Neural cell (in vitro differentiated cells): Measurements from ENCODE around the gene HDAC4. TPM values are rescaled to one million over a fixed set of nuclear protein-coding genes. Genes with fewer than 3 reads are reported as not detected.

Experiments used
- H2AFZ ChIP-seq: fragments of 200-600, 300-800 bp; sonication (generic), shearing (Covaris generic); 2 replicates; pipeline ENCODE4 v1.6.0; 2014; ENCODE audit warnings: low read depth, mild to moderate bottlenecking, antibody characterized with exemption, low read length, moderate library complexity
- H3F3A ChIP-seq: fragments of 200-600 bp; shearing (Covaris generic); 2 replicates; pipeline ENCODE4 v1.6.1; 2016; ENCODE audit warnings: mild to moderate bottlenecking, moderate library complexity, mixed read lengths, antibody characterized with exemption, low read length; ENCODE audit not compliant: insufficient read depth, poor library complexity, severe bottlenecking
- H3K27ac ChIP-seq: fragments of 200-600, 300-800 bp; sonication (generic), shearing (Covaris generic); 2 replicates; pipeline ENCODE4 v1.5.1; 2014; ENCODE audit warnings: mild to moderate bottlenecking, low read length, moderate library complexity
- H3K27me3 ChIP-seq: fragments of 300-800, 200-600 bp; sonication (generic), shearing (Covaris generic); 2 replicates; pipeline ENCODE4 v1.6.0; 2014; ENCODE audit warnings: mild to moderate bottlenecking, low read depth, low read length, moderate library complexity; ENCODE audit not compliant: insufficient read depth
- H3K36me3 ChIP-seq: fragments of 300-800, 200-600 bp; sonication (generic), shearing (Covaris generic); 2 replicates; pipeline ENCODE4 v1.5.1; 2014; ENCODE audit warnings: mild to moderate bottlenecking, antibody characterized with exemption, low read length, moderate library complexity; ENCODE audit not compliant: insufficient read depth
- H3K4me2 ChIP-seq: fragments of 300-800, 200-600 bp; sonication (generic), shearing (Covaris generic); 2 replicates; pipeline ENCODE4 v1.6.0; 2014; ENCODE audit warnings: mild to moderate bottlenecking, low read length
- H3K4me3 ChIP-seq: fragments of 300-800, 200-600 bp; sonication (generic), shearing (Covaris generic); 2 replicates; pipeline ENCODE4 v1.5.1; 2014; ENCODE audit warnings: mild to moderate bottlenecking, low read length, moderate library complexity
- H3K79me2 ChIP-seq: fragments of 200-600 bp; shearing (Covaris generic); replicated peaks from 2 replicates; pipeline ENCODE4 v1.6.0; 2014; ENCODE audit warnings: mild to moderate bottlenecking, low read length, moderate library complexity; ENCODE audit not compliant: insufficient read depth
- H3K9ac ChIP-seq: fragments of 300-800, 200-600 bp; sonication (generic), shearing (Covaris generic); 2 replicates; pipeline ENCODE4 v1.6.1; 2016; ENCODE audit warnings: mild to moderate bottlenecking, low read length, mixed read lengths
- H3K9me2 ChIP-seq: fragments of 200-600 bp; shearing (Covaris generic); 2 replicates; pipeline ENCODE4 v1.6.1; 2016; ENCODE audit warnings: mild to moderate bottlenecking, low read length, mixed read lengths; ENCODE audit not compliant: insufficient read depth
- H3K9me3 ChIP-seq: fragments of 200-600, 300-800 bp; sonication (generic), shearing (Covaris generic); 2 replicates; pipeline ENCODE4 v1.6.1; 2016; ENCODE audit warnings: mild to moderate bottlenecking, mixed run types, low read length, moderate library complexity, mixed read lengths
- H4K20me1 ChIP-seq: fragments of 200-600 bp; shearing (Covaris generic); 2 replicates; pipeline ENCODE4 v1.6.1; 2016; ENCODE audit warnings: mild to moderate bottlenecking, mixed run types; ENCODE audit not compliant: insufficient read depth
- EP300 ChIP-seq: fragments of 450-650 bp; conservative IDR thresholded peaks from 2 replicates; pipeline ENCODE4 v1.6.1; 2014; ENCODE audit warnings: antibody characterized with exemption, mild to moderate bottlenecking, moderate library complexity; ENCODE audit not compliant: poor library complexity, severe bottlenecking
- EZH2 ChIP-seq: fragments of 200-600, 300-800 bp; shearing (Covaris generic), sonication (generic); IDR thresholded peaks from 2 replicates; pipeline ENCODE4 v1.6.1; 2014; ENCODE audit warnings: antibody characterized with exemption, low read length, borderline replicate concordance, mild to moderate bottlenecking; ENCODE audit not compliant: insufficient read depth, poor library complexity, severe bottlenecking
- MXI1 ChIP-seq: fragments of 450-650 bp; conservative IDR thresholded peaks from 2 replicates; pipeline ENCODE4 v1.6.1; 2014; ENCODE audit warnings: antibody characterized with exemption, mild to moderate bottlenecking; ENCODE audit not compliant: poor library complexity, severe bottlenecking
- POLR2AphosphoS5 ChIP-seq: IDR thresholded peaks from 2 replicates; pipeline ENCODE4 v1.6.1; 2012
- RAD21 ChIP-seq: fragments of 450-650 bp; conservative IDR thresholded peaks from 2 replicates; pipeline ENCODE4 v1.6.1; 2014; ENCODE audit warnings: antibody characterized with exemption, mild to moderate bottlenecking, moderate library complexity
- SMC3 ChIP-seq: fragments of 450-650 bp; conservative IDR thresholded peaks from 2 replicates; pipeline ENCODE4 v1.6.1; 2014; ENCODE audit warnings: antibody characterized with exemption, mild to moderate bottlenecking, moderate library complexity; ENCODE audit not compliant: poor library complexity
- TAF1 ChIP-seq: IDR thresholded peaks from 2 replicates; pipeline ENCODE4 v1.6.1; 2012; ENCODE audit warnings: low read depth
- polyA plus RNA-seq: library from polyadenylated mRNA; depleted of rRNA; stranded (reverse); fragments of >200 nt; gene quantifications from 2 replicates; pipeline ENCODE4 v1.2.3, GENCODE V29; 2014
- TF ChIP-seq, protein P1 (sequence below): fragments of 450-650 bp; IDR thresholded peaks from 2 replicates; pipeline ENCODE4 v1.5.1; 2014; ENCODE audit warnings: antibody characterized with exemption, mild to moderate bottlenecking, moderate library complexity; ENCODE audit not compliant: poor library complexity, severe bottlenecking
- TF ChIP-seq, protein P2 (sequence below): IDR thresholded peaks from 2 replicates; pipeline ENCODE4 v1.6.1; 2012; ENCODE audit warnings: borderline replicate concordance

The HDAC4 gene
- polyA plus RNA-seq, 1 donor from 2014 or later = 3.4 TPM

DNA sequence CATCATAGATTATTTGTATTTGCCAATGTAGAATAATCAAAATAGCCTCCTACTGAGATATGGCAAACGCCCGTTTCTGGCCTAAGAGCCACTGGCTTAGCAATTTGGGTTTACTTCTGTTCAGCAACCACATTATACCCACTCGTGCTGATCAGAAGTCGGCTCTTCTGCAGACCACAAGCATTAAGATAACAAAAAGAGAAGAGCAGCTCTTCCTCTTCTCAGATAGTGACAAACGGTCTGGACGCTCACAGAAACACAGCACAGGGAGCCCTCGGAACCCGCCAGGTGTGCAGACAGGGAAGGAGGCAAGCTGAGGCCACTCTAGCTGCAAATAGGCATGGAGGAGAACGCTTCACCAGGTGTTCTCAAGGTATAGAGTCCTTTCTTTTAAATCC is 164.0 kb downstream of the HDAC4 start:
- no peak for TF ChIP-seq EP300
- TF ChIP-seq, protein P1, sequence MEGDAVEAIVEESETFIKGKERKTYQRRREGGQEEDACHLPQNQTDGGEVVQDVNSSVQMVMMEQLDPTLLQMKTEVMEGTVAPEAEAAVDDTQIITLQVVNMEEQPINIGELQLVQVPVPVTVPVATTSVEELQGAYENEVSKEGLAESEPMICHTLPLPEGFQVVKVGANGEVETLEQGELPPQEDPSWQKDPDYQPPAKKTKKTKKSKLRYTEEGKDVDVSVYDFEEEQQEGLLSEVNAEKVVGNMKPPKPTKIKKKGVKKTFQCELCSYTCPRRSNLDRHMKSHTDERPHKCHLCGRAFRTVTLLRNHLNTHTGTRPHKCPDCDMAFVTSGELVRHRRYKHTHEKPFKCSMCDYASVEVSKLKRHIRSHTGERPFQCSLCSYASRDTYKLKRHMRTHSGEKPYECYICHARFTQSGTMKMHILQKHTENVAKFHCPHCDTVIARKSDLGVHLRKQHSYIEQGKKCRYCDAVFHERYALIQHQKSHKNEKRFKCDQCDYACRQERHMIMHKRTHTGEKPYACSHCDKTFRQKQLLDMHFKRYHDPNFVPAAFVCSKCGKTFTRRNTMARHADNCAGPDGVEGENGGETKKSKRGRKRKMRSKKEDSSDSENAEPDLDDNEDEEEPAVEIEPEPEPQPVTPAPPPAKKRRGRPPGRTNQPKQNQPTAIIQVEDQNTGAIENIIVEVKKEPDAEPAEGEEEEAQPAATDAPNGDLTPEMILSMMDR = no peak
- TF ChIP-seq RAD21 = no peak
- no peak for TF ChIP-seq TAF1
- TF ChIP-seq, protein P2, sequence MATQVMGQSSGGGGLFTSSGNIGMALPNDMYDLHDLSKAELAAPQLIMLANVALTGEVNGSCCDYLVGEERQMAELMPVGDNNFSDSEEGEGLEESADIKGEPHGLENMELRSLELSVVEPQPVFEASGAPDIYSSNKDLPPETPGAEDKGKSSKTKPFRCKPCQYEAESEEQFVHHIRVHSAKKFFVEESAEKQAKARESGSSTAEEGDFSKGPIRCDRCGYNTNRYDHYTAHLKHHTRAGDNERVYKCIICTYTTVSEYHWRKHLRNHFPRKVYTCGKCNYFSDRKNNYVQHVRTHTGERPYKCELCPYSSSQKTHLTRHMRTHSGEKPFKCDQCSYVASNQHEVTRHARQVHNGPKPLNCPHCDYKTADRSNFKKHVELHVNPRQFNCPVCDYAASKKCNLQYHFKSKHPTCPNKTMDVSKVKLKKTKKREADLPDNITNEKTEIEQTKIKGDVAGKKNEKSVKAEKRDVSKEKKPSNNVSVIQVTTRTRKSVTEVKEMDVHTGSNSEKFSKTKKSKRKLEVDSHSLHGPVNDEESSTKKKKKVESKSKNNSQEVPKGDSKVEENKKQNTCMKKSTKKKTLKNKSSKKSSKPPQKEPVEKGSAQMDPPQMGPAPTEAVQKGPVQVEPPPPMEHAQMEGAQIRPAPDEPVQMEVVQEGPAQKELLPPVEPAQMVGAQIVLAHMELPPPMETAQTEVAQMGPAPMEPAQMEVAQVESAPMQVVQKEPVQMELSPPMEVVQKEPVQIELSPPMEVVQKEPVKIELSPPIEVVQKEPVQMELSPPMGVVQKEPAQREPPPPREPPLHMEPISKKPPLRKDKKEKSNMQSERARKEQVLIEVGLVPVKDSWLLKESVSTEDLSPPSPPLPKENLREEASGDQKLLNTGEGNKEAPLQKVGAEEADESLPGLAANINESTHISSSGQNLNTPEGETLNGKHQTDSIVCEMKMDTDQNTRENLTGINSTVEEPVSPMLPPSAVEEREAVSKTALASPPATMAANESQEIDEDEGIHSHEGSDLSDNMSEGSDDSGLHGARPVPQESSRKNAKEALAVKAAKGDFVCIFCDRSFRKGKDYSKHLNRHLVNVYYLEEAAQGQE = no peak
- TF ChIP-seq MXI1 = no peak
- no peak for TF ChIP-seq EZH2
- no peak for TF ChIP-seq POLR2AphosphoS5
- no peak for TF ChIP-seq SMC3
- Histone ChIP-seq H3K27me3 (no peaks in the 10 kb centered on the region), H3K27ac (no peak overlapping the region), H3F3A (no peaks in the 10 kb centered on the region), H3K9ac (no peak overlapping the region), H3K4me2 (no peak overlapping the region), H3K9me3 (no peaks in the 10 kb centered on the region), H2AFZ (no peak overlapping the region), H3K36me3 (no peaks in the 10 kb centered on the region), H4K20me1 (no peaks in the 10 kb centered on the region), H3K4me3 (no peak overlapping the region), H3K9me2 (no peaks in the 10 kb centered on the region), H3K79me2 (no peaks in the 10 kb centered on the region)

DNA sequence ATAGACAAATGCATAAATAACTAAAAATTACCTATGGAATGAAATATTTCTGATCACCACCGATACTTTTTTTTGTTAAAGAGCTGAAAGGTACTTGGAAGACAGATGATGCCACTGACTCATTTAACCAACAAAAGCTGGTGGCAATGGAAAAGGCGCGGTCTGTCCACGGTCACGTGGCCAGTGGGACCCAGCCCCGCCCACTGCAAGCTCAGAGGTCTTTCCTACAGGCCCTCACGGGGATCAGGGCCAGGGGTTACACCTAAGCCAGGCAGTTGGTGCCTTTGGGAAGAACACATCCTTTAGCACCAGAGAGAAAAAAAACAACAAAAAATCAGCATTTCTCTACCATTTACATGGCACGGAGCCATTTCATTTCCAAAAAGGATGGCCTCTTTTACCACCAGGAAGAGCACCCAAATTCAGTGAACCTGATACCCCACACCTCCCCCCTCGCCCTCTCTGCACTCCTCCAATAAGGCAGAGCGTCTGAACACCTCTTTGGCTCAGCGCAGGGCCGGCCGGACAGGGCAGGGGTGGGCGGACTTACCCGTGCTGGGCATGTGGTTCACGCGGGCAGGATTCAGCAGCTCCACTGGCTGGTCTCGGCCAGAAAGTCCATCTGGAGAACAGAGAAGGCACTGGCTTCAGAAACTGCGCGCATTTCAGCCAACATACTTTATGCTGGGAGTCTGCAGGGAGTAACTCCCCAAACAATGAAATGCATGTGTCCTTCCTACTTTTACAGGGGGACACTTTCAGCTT is 164.6 kb downstream of the HDAC4 start:
- Histone ChIP-seq H3K4me2 (no peak overlapping the region), H3K9me2 (no peaks in the 10 kb centered on the region), H3K79me2 (no peaks in the 10 kb centered on the region), H3K36me3 (no peaks in the 10 kb centered on the region), H3K27ac (no peak overlapping the region), H4K20me1 (no peaks in the 10 kb centered on the region), H2AFZ (no peak overlapping the region), H3F3A (no peaks in the 10 kb centered on the region), H3K27me3 (no peaks in the 10 kb centered on the region), H3K4me3 (no peak overlapping the region), H3K9ac (no peak overlapping the region), H3K9me3 (no peaks in the 10 kb centered on the region)
- TF ChIP-seq, protein P2 = no peak
- TF ChIP-seq EP300 (no peak), RAD21 (no peak)
